GM03348 (cell line): ENCODE measurements around the gene PXMP2.
A peak's percentile ranks its signal among the peaks of the same experiment; 100 is the strongest.
"Not testable (repeated sequence)": the region's sequence is repeated elsewhere in the genome, so short reads cannot be mapped to it uniquely, and the experiment has no call there.

ENCODE experiments used
- DNase-seq: peaks from one replicate; pipeline ENCODE4 v3.0.0; 2012; ENCODE audit warnings: low spot score

Gene PXMP2

DNA sequence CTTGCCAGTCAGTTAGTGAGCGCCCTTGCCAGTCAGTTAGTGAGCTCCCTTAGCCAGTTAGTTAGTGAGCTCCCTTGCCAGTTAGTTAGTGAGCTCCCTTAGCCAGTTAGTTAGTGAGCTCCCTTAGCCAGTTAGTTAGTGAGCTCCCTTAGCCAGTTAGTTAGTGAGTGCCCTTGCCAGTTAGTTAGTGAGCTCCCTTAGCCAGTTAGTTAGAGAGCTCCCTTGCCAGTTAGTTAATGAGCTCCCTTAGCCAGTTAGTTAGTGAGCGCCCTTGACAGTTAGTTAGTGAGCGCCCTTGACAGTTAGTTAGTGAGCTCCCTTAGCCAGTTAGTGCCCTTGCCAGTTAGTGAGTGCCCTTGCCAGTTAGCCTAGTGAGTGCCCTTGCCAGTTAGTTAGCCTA, 7.5 kb downstream of the PXMP2 start:
- DNase-seq, result not testable (repeated sequence)

DNA sequence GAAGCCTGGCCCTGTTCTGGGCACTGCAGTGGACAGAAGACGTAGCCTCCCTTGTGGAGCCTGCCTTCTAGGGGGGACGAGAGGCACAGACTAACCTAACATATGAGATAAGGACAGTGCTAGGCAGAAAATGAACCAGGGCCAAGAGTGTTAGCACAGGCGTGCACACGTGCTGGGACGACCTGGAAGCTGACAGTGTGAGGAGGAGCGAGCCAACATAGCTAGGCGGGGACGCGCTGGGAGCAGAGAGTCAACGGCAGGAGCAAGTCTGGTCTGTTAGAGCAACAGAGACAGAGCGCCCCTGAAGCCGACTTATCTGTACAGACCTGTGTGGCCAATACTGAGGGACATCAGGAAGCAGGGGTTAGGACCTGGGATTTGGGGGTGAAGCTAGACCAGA, 8.0 kb downstream of the PXMP2 start:
- no peak for DNase-seq

DNA sequence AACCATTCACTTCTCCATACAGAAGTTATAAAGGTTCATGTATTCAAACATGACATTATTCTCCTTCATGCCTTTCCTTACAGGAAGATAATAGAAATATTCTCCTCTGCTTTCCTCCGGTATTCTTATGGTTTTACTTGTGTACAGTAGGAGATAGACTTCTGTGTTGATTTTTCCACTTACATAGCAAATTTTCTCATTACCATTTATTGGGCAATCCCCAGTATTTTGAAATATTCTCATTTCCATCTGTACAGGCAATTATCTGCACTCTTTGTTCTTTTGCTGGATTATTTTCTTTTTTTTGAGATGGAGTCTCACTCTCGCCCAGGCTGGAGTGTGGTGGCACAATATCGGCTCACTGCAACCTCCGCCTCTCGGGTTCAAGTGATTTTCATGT, 11.0 kb downstream of the PXMP2 start:
- DNase-seq, result no peak

DNA sequence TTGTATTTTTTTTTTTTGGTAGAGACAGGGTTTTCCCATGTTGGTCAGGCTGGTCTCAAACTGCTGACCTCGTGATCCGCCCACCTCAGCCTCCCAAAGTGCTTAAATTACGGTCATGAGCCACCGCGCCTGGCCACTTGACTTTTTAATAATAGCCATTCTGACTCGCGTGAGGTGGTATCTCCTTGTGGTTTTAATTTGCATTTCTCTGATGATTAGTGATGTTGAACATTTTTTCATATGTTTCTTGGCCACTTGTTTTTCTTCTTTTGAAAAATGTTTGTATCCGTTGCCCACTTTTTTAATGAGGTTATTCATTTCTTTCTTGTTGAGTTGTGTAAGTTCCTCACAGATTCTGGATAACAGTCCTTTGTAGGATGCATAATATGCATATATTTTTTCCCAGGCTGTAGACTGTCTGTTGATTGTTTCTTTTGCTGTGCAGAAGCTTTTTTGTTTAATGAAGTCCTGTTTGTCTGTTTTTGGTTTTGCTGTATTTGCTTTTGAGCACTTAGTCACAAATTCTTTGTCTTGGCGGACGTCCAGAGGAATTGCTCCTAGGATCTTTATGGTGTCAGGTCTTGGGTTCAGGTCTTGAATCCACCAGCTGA, 12.9 kb downstream of the PXMP2 start:
- no peak for DNase-seq

DNA sequence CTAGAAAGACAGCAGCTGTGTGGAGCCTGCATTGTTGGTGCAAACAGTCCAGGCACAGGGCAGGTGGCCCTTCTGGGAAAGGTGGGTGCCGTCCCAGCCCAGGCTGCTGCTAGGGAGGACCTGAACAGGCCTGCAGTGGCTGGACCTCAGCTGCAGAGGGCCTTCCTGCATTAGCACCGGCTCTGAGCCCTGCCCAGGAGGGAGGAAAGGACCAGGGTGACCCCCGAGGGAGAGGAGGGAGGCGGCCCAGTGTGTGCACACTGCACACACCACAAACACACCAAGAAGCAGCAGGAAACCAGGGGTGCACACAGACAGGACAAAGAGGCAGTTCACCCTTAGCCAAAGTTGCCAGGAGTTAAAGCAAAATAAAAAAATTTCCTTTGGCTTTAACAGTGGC, 15.3 kb downstream of the PXMP2 start:
- DNase-seq, result no peak

DNA sequence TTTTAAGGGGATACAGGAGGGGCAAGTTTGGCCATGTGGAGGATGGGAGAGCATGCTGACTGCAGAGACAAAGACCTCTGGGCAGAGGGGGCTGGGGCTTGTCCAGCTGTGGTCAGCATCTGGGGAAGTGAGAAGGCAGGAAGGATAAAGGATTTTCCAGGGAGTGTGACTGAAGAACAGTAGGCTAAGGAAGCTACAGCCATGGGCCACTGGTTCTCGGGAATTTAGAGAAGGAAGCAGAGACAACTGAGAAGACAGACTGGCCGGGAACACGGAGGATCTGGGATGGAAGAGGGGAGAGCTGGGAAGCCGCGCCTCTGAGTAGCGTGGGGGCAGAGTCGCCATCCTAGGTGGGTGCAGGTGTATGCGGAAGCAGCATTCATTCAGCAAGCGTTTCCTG, 16.3 kb downstream of the PXMP2 start:
- no peak for DNase-seq

DNA sequence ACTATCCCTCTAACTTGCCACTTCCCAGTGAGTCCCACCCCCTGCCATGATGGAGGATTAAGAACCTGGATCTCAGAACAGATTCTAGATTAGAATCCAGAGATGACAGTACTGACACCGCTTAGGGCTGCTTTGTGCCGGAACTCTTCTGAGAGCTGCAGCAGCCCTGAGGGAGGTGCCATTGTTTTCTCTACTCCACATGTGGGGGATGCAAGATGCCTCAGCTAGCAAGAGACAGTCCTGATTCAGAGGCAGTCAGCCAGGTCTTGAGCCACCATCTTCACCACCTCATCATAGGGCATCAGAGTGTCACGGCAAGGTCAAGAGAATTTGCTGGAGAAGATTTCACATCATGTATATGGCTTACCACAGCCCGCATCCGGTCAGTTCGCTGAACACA, 19.9 kb downstream of the PXMP2 start:
- no peak for DNase-seq

DNA sequence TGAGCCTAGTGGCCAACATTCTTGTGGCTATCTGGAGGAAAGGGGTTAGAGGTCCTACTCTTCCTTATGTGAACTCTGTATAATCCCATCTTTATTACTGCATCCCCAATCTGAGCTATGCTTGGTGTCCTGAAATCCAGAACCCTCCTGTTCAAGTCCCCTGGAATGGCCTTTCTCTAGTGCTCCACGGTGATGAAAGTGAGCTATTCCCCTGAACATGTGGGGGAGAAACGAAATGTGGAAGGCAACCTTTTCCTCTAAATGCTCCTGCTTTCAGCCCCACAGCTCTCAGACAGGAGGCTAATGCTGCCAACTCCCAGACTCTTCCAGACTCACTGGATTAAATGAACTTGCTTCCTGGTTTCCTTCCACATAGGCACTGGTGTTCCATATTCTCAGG, 20.8 kb downstream of the PXMP2 start:
- no peak for DNase-seq

DNA sequence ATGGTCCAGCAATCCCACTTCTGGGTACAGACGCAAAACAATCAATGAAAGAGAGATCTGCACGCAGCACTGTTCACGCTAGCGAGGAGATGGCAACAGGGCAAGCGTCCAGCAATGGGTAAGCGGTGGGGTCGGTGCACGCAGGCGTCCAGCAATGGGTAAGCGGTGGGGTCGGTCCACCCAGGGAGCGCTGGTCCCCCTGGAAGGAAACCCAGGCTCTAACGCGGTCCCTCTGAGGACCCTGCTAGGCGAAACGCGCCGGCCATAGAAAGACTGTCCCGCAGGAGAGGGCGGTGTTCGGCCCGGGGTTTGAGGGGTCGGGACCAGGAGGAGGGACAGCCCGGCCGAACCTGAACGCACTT, 22.6 kb downstream of the PXMP2 start:
- no peak for DNase-seq

DNA sequence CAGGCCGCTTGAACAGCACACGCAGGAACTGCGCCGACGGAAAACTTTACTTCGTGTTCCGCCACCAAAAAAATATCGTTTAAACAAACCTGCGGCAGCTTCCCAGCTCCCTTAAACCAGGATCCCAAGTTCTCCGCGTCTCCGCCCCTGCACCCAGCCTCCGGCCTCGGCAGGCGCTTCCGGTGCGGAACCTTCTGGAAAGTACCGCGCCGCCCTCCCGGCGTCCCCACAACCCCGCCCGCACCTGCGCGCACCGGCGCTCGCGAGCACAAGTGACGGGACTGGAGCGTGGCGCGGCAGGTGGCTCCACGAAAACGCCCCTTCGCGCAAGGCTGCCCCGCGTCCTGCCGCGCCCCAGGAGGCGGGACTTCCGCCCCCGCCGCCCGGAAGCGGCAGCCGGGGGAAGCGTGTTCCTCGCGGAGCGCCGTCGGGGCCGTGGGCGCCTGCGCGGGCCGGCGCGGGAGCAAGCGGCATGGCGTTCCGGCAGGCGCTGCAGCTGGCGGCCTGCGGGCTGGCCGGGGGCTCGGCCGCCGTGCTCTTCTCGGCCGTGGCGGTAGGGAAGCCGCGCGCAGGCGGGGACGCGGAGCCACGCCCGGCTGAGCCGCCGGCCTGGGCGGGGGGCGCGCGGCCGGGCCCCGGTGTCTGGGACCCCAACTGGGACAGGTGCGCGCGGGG, 23.2 kb downstream of the PXMP2 start, which contains the start of gene PGAM5:
TSS of gene PGAM5 (plus strand) at position 438 of the 675 bp plus-strand sequence. CDS start at position 473, 35 bp downstream.
- peak; percentile 99 for DNase-seq

DNA sequence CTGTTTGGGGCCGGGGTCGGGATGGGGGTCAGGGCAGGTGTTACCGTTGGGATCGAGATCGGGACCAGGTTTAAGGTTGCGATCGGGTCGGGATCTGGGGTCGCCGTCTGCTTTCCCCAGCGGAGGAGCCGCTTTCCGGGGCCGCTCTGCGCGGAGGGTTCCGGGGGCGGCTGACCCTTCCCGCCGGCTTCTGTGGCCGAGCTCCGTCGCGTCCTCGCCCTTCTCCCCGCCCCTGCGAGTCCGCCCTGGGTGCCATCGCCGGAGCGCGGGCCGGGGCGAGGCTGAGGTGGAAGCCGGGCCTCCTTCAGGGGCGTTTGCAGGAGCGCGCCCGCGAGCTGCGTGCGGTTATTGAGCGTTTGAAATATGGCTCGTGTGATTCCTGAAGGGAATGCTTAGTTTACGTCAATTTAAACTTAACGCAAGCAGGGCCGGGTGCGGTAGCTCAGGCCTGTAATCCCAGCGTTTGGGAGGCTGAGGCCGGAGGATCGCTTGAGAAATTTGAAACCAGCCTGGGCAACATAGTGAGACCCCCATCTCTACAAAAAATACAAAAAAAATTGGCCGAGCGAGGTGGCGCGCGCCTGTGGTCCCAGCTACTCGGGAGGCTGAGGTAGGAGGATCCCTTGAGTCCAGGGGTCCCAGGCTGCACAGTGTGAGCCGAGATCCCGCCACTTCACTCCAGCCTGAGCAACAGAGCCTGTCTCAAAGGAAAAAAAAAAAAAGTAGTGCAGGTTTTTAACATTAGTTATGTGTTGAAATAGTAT, 23.9 kb downstream of the PXMP2 start:
- peak; percentile 68 for DNase-seq

DNA sequence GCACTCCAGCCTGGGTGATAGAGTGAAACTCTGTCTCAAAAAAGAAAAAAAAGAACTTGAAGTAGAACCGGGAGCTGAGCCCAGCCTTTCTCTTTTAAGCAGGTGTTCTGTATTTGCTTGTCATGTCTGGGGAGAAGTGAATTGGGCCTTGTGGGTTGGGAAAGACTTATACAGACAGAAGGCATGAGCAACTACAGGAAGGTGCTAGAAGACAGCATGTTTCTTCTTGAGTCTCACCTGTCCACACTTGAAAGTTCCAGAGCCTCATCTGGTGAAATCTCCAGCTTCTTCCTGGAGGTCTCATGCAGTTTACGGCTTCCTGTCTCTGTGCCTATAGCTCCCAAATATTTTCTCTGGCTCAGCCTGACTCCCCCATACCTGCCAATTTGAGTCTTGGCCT, 25.7 kb downstream of the PXMP2 start:
- DNase-seq, result no peak

DNA sequence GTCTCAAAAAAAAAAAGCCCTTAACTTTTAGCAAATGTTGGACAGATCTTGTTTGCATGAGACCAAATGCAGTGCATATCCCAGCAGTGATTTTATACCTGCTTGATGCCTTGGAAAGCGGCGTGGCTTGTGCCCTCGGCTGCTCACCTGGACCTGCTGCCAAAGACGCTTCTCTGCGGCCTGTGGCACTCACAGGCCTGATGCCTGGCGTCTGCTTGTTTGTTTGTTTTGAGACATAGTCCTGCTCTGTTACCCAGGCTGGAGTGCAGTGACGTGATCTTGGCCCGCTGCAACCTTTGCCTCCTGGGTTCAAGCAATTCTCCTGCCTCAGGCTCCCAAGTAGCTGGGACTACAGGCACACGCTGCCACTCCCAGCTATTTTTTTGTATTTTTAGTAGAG, 28.5 kb downstream of the PXMP2 start:
- no peak for DNase-seq

DNA sequence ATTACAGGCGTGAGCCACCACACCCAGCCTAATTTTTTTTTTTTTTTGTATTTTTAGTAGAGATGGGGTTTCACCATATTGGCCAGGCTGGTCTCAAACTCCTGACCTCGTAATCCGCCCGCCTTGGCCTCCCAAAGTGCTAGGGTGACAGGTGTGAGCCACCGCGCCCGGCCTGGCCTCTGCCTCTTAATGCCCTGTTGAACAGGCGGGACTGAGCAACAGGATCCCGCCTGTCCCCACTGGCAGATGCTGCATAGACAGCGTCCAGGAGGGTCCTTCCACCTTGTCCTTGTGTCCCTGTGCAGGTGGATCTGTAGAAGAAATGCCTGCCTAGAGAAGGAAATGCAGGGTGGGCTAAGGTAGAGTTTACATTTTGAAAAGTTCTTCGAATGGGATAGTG, 29.0 kb downstream of the PXMP2 start:
- DNase-seq, result no peak

DNA sequence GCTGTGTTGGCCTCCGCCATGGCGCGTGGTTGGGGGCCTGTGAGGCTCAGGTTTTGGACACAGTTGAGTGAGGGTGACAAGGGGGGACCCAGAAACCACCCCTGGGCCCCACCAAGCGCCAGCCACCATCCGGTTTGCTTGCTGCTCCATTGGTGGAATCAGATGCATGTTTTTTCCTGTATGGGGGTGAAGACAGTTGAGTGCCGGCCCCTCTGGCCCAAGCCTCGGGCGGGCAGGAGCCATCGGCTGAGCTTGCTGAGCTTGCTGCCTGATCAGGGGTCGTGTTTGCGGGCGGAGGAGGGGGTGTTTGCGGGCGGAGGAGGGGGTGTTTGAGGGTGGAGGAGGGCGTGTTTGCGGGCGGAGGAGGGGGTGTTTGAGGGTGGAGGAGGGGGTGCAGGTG, 29.6 kb downstream of the PXMP2 start:
- no peak for DNase-seq

DNA sequence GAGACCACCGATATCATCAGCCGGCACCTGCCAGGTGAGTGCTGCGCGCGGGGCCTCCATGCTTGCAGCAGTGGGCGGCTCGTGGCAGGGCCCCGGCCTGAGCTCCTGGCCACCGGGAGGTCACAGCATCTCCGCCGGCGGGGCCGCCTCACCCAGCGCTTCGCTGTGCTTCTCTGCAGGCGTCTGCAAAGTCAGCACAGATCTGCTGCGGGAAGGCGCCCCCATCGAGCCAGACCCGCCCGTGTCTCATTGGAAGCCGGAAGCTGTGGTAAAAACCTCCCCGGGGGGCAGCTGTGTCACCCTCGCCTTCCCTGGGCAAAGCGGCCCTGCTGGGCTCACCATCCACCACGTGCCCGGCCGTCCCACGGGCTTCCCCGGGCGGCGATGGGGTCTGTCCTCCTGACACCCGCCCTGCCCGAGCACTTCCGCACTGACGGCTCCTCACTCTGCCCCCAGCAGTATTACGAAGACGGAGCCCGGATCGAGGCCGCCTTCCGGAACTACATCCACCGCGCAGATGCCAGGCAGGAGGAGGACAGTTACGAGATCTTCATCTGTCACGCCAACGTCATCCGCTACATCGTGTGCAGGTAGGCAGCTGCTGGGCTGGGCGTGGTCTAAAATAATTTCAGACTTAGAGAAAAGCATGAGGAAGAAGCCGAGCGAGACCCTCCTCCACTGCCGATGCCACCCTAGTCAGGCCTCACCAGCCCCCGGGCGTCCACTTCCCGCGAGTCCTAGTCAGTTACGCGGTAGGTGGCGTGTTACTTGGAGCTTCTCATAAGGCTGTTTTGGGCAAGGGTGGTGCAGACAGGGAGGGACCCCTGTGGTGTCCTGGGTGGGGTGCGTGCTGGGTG, 30.4 kb downstream of the PXMP2 start:
- no peak for DNase-seq

DNA sequence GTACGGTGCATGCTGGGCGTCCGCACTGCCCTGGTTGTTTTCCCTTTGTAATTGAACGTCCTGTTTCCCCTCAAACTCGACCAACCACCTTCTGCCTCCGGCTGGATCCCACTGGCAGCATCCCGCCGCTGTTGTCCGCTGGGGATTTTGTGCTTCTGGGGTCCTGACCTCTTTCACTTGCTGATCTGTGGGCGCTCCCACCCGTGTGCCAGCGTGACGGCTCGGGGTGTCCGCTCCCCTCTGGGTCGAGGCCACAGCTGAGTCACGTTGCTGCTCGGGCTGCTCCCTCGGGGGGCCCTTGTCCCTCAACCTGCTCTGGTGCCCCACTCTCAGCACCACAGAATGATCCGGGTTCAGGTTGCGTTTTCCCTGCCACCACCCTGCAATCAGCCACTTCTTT, 31.3 kb downstream of the PXMP2 start:
- DNase-seq, result no peak

DNA sequence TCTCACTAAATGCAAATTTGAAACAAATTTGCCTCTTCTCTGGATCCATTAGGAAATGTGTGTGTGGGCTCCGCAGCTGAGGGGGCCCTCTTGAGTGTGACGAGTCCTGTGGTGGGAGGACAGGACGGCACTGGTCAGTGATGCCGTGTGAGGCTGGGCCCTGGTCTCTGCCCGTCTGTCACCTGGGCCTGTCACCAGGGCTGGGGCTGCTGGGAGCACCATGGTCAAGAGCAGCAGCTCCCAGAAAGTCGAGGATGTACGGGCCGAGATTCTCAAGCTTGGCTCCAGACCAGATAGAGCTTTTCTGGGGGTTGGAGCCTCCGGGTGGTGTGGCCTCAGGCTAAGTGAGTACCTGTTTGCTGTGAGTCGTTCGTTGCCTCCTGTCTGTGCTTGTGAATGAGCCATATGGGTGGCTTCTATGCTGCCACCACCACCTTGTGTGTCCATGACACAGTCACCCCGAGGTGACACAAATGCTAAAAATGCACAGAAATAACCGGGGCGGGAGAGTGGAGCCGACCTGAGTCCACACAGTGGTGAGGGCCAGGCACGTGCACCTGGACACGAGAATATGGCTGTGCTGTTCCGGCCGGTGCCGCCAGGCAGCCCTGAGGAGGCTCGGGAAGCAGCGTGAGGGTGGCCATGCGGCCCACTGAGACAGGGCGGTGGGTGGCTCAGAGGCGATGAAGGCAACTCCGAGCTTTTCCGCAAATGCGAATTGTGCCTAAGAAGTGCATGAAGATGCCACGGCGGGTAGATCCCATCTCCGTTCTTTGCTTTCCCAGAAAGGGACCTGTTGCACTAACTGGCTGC, 32.0 kb downstream of the PXMP2 start:
- no peak for DNase-seq

DNA sequence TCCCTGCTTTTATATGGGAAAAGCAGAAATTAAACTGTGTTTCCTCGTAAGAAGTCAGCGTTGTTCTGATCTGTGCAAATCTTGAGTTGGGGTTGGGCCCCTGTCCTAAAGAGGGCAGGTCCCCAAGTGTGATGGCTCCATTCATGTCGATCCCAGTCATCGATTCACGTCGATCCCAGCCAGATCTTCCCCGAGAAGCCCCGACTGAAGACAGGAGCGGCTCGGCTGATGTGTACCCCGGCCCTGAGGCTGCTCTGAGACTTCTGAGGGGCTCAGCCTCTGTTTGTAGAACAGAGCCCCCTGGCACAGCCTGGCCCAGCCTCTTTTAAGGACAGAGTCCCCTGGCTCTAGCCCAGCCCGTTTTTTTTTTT, 32.6 kb downstream of the PXMP2 start:
- no peak for DNase-seq

DNA sequence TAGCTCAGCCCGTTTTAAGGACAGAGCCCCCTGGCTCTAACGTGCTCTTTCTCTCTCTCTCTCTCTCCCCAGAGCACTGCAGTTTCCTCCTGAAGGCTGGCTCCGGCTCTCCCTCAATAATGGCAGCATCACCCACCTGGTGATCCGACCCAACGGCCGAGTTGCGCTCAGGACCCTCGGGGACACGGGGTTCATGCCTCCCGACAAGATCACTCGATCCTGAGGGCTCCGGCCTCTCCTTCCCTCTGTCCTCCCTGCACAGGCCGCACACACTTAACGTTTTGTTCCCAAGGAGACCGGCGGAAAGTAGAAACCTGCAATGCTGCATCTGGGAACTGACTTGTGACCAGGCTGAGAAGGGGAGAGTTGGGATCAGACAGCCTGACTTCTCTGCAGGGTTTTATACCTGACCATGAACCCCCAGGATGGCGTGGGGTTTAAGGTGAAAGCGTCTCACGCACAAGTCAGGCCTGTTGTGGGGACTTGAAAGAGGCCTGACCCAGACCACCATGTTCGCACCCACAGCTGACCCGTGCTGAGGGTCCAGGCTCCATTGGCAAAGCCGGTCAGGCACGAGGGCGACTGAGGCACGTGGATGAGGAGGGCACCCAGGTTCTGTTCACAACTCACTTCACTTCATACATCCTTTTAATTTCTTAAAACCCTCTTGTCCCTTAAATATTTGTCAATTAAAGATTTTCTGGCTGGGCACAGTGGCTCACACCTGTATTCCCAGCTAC, 33.4 kb downstream of the PXMP2 start:
- no peak for DNase-seq
